ENCODE measurements around the gene CPNE2. TPM values are rescaled to one million over a fixed set of nuclear protein-coding genes. Genes with fewer than 3 reads are reported as not detected.

Gene CPNE2
- total RNA-seq, 4 donors from 2014 or later = 25.1 to 41.4 (median 40.6) TPM

GRCh38 chr16:57054771-57055170, 37.6 kb upstream of the CPNE2 start:
- TF ChIP-seq POLR2A (IDR thresholded peaks at IDR 0.05) (no peak), CTCF (IDR thresholded peaks at IDR 0.05) (no peak)
- DNase-seq = no peak
- no peaks in the 10 kb centered on the region for H3K36me3 ChIP-seq
- intact Hi-C loops (cut with DNase I; ENCODE audit: low total_unique reads) = loop anchor here (10.0 kb wide), 1 partner anchor 190 kb away; the partner anchor contains the start of gene SLC12A3
- H3K4me1 ChIP-seq = no peaks in the 10 kb centered on the region
- H3K9me3 ChIP-seq = no peaks in the 10 kb centered on the region
- H3K27me3 ChIP-seq = no peaks in the 10 kb centered on the region
- no peak overlapping the region for H3K4me3 ChIP-seq
- H3K27ac ChIP-seq = no peak overlapping the region

GRCh38 chr16:57055671-57056070, 36.7 kb upstream of the CPNE2 start:
- Histone ChIP-seq H3K36me3 (no peaks in the 10 kb centered on the region), H3K27me3 (no peaks in the 10 kb centered on the region), H3K9me3 (no peaks in the 10 kb centered on the region), H3K4me1 (peaks cover 0 to 4% of the 10 kb centered on the region in 2 donors), H3K27ac (no peak overlapping the region), H3K4me3 (no peak overlapping the region)
- no peak for DNase-seq
- TF ChIP-seq CTCF (IDR thresholded peaks at IDR 0.05) (no peak), POLR2A (IDR thresholded peaks at IDR 0.05) (no peak)
- intact Hi-C loops (cut with DNase I; ENCODE audit: low total_unique reads) = loop anchor here (10.0 kb wide), 1 partner anchor 191 kb away; the partner anchor contains the start of gene SLC12A3

GRCh38 chr16:57058291-57058861, 34.0 kb upstream of the CPNE2 start:
- Histone ChIP-seq H3K27ac (no peak overlapping the region), H3K4me3 (no peak overlapping the region), H3K36me3 (no peaks in the 10 kb centered on the region), H3K9me3 (no peaks in the 10 kb centered on the region), H3K27me3 (no peaks in the 10 kb centered on the region), H3K4me1 (peaks cover 7 to 14% of the 10 kb centered on the region in 2 donors)
- no peak for DNase-seq
- TF ChIP-seq CTCF (IDR thresholded peaks at IDR 0.05) (no peak), POLR2A (IDR thresholded peaks at IDR 0.05) (no peak)
- intact Hi-C loops (cut with DNase I; ENCODE audit: low total_unique reads) = loop anchor here (10.0 kb wide), 1 partner anchor 194 kb away; the partner anchor contains the start of gene SLC12A3

DNA sequence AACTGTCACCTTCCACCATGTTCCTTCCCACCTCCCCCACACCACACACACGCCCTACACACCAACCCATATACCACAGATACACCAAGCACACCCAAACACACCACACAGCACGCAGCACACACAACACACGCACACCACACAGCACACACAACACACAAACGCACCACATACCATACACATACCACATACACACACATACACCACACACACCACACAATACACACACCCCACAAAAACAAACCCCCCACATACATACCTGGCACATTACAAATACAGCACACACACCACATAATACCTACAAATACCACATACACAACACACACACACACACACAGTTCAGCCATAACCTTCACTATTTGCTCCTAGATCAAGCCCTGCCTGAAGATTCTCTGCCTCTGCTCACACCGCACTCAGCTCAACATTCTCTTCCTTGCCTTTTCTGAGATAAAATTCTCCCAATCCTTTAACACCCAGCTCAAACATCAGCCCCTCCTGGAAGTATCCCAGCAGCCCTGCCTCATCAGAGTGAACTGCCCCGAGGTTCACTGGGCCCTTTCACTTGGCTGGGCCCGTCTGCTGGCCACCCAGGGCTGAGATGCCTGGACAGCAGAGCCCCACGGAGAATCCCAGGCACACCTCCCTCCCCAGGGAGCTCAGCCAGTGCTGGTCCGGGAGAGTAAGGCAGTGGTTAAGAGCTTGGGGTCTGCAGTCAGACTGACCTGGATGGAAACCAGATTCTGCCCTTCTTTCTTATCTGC, 31.9 kb upstream of the CPNE2 start:
- TF ChIP-seq POLR2A (IDR thresholded peaks at IDR 0.05) (no peak), CTCF (IDR thresholded peaks at IDR 0.05) (no peak)
- Histone ChIP-seq H3K4me1 (peaks cover 7 to 14% of the 10 kb centered on the region in 2 donors), H3K4me3 (no peak overlapping the region), H3K27ac (peak overlapping the region; percentile 79 to 84), H3K27me3 (no peaks in the 10 kb centered on the region), H3K9me3 (no peaks in the 10 kb centered on the region), H3K36me3 (no peaks in the 10 kb centered on the region)
- intact Hi-C loops (cut with DNase I; ENCODE audit: low total_unique reads) = no loop called here
- no peak for DNase-seq

Measured in uterus (tissue), 4 donors.